ENCODE data around the gene LONP1. TPM values are rescaled to one million over a fixed set of nuclear protein-coding genes. Genes with fewer than 3 reads are reported as not detected.
"Not testable (repeated sequence)": the region's sequence is repeated elsewhere in the genome, so short reads cannot be mapped to it uniquely, and the experiment has no call there.

Gene LONP1
- total RNA-seq, 1 donor from 2014 or later, result 98.8 TPM

DNA sequence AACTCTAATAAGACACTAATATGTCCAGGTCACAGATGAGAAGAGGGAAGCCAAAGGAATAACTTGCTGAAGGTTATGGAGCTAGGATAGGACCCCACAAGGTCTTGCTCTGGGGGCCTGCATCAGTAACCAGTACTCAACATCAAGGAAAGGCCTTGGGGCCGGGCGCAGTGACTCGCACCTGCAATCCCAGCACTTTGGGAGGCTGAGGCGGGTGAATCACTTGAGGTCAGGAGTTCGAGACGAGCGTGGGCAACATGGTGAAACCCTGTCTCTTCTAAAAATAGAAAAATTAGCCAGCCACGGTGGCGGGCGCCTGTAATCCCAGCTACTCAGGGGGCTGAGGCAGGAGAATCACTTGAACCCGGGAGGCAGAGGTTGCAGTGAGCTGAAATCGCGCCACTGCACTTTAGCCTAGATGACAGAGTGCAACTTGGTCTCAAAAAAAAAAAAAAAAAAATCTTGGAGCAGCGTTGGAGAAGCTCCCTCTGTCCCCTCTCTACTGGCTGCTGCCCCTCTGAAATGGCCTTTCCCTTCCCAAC lies 1.8 kb downstream of the LONP1 start:
- ATAC-seq (ENCODE audit: poor library complexity) (no peak), DNase-seq (no peak)
- intact Hi-C loops (cut with DNase I), result no loop called here

DNA sequence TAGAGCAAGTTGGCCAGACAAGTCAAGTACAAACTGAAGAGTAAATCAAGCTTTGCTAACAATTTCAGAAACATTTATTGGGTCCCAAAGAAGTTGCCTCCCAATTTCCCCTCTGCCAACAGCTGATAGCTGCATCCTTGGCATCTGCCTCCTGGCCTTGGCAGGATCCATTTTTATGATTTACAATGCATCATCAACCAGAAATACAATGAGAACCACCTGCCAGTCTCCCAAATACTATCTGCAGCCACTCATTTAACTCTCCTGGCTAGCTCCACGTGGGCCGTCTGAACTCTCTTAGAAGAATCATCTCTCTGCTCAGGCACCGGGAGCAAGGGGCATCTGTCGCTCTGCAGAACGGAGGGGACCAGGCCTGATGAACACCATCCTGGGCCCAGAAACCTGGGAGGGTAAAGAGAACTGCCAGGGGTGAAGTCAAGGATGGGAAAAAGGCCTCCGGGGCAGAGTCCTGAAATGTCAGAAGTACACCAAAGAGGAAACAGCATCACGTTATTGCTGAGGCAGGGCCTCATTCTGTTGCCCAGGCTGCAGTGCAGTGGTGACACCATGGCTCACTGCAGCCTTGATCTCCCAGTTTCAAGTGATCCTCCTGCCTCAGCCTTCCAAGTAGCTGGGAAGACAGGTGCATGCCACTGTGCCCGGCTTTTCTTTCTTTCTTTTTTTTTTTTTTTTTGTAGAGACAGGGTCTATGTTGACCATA lies 2.6 kb downstream of the LONP1 start:
- intact Hi-C loops (cut with DNase I), result no loop called here
- ATAC-seq (ENCODE audit: poor library complexity) (no peak), DNase-seq (no peak)

DNA sequence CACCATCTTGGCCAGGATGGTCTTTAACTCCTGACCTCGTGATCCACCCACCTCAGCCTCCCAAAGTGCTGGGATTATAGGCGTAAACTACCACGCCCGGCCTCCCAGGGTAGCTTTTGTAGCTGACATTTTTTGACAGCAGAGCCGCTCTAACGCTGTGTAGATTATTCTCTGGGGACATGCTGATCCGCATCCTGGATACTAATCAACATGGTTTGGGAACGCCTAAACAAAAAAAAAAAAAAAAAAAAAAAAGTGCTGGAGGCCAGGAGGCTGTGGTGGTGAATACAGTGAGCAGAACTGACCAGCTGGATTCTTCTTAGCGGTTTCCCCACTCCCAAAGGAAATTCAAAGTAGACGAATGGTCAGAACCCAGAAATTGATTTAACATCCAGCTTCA lies 5.1 kb downstream of the LONP1 start:
- DNase-seq (no peak), ATAC-seq (ENCODE audit: poor library complexity) (no peak)
- intact Hi-C loops (cut with DNase I), result no loop called here

DNA sequence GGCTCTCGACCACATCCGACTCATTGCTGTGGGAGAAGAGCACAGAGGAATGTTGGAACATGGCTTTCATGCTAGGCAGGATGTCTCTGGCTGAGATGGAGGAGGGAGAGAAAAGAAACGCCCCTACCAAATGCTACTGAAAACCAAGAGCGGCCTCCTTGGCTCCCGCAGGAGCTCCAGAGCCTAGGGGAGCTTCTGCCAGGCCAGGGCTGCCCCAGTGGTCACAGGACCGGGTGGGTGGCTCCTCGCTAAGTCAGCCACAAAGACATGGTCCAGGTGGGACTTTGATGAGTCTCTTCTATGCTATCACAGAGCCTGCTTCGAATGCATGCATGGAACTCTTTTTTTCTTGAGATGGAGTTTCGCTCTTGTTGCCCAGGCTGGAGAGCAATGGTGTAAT lies 6.7 kb downstream of the LONP1 start:
- no peak for DNase-seq
- intact Hi-C loops (cut with DNase I), result no loop called here
- ATAC-seq (ENCODE audit: poor library complexity), result no peak

DNA sequence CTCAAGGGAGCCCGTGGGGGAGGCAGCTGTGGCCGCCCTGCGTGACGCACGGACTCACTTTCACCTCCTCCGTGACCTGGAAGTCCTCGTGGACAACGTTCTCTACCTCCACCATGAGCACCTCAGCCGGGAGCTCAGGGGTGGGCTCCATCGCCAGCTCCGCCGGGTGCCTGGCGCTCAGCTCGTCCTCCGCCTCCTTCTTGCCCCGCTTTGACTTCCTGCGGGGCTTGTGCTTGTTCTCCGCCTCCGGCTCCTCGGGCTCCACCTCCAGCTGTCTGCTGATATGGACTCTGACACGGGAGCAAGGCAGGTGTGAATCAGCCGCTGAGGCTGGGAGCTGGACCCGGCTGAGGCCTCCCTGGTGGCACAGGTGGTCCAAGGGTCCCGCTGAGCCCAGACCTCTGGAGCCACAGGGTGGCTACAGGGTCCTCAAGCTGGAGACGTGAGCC lies 8.2 kb downstream of the LONP1 start:
- ATAC-seq (ENCODE audit: poor library complexity) (no peak), DNase-seq (no peak)
- intact Hi-C loops (cut with DNase I), result no loop called here

DNA sequence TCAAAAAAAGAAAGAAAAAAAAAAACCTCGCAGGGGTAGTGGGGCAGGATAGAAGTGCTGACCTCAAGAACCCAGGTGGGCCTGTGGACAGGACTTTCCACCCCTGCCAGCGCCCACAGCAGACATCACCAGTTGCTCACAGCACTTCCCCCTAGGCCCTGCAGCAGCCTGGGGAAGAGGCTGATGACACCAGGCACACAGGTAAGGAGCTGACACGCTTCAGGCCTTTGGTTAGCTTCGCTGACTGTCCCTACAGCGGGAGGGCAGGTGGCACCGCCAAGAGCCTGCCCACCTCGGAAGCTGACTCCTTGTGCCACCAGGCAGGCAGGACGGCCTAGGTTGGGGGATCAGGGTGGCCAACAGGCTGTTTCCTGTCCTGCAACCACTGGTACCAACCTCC lies 8.9 kb downstream of the LONP1 start:
- DNase-seq (no peak), ATAC-seq (ENCODE audit: poor library complexity) (no peak)
- intact Hi-C loops (cut with DNase I), result no loop called here

DNA sequence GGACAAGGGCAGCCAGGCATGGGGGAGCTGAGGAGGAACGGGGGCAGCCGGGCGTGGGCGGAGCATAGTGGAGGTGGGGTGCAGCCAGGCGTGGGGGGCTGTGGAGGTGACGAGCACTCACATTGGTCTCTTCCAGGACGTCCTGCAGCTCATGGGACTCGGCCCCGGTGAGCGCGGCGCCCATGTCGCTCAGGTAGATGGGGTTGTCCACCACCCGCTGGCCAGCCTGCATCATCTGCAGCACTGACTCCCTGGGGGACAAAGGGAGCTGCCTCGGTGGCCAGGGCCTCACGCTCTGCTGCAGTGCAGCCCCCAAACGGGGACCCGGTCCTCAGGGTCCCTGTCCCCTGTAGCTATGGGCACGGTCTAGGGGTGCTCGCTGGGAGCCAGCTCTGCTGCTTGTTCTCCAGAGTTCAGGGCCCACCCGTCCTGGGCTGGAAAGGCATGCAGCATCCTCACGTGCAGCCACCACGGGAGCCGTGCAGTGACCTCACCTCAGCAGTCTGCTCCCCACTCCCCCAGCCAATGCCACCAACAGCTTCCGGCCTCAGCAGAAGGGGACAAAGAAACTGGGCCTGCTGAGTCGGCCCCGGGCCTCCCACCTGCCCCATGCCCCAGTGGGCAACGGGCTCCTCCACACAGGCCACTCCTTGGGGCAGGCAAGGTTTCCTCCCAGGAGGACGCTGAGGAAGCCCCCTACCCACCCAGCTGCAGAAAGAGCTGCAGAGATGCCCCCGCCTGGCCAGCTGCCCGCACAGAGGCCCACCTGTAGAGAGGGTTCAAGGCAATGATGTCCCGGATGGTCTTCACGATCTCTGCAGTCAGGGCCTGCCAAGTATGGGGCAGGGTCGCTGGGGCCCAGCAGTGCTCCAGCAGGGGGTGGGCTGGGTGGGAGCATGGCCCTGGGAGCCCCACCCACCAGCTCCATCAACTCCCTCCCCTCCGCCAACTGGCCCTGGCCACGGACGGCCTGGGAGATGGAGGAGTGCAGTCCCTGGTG lies 12.1 kb downstream of the LONP1 start:
- no peak for DNase-seq
- no peak for ATAC-seq (ENCODE audit: poor library complexity)
- intact Hi-C loops (cut with DNase I), result no loop called here

DNA sequence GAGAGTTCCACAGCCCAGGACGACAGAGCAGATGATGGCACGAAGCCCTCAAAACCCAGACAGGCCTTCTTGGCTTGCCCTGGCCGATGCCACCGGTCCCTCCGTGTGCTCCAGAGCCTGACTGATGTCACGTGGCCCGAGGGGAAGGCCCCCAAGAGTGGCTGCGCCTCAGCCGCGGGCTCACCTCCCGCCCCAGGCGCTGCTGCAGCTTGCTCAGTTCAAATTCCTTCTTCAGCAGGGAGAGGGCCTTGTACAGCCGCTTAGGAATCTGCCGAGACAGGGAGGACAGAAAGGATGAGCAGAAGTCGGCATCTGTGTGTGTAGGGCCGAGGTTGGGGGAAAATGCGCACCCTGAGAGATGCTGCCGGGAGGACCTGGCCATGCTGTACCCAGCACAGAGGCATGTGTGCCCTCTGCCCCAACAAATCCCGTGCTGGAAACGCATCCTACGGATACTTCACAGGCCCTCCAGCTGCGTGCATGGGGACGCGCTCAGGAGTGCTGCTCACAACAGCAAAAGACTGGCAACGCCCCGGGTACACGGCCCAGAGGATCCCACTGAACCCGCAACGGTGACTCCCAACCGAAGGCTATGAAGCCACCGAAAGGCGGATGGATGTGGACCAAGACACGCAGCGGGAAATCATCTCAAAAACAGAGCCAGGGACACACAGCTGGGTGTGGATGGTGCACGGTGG lies 12.9 kb downstream of the LONP1 start:
- DNase-seq, result no peak
- intact Hi-C loops (cut with DNase I), result no loop called here
- no peak for ATAC-seq (ENCODE audit: poor library complexity)

DNA sequence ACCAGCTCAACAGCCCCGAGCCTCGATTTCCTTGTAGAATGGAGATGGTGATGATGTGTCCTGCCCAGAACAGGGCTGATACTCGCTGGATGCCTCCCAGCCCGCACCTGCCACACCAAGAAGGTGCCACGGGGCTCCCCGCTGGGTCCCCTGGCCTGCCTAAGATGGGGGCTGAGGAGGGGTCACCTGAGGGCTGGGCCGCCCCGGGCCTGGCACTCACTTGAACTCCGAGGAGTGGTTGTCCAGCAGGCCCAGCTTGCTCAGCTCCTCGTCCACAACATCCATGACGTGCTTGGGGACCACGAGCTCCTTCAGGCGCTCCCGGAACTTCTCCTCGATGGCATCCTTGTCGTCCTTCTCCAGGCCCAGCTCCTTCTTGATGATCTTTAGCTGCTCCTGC lies 14.4 kb downstream of the LONP1 start:
- ATAC-seq (ENCODE audit: poor library complexity), result no peak
- intact Hi-C loops (cut with DNase I), result no loop called here
- no peak for DNase-seq

DNA sequence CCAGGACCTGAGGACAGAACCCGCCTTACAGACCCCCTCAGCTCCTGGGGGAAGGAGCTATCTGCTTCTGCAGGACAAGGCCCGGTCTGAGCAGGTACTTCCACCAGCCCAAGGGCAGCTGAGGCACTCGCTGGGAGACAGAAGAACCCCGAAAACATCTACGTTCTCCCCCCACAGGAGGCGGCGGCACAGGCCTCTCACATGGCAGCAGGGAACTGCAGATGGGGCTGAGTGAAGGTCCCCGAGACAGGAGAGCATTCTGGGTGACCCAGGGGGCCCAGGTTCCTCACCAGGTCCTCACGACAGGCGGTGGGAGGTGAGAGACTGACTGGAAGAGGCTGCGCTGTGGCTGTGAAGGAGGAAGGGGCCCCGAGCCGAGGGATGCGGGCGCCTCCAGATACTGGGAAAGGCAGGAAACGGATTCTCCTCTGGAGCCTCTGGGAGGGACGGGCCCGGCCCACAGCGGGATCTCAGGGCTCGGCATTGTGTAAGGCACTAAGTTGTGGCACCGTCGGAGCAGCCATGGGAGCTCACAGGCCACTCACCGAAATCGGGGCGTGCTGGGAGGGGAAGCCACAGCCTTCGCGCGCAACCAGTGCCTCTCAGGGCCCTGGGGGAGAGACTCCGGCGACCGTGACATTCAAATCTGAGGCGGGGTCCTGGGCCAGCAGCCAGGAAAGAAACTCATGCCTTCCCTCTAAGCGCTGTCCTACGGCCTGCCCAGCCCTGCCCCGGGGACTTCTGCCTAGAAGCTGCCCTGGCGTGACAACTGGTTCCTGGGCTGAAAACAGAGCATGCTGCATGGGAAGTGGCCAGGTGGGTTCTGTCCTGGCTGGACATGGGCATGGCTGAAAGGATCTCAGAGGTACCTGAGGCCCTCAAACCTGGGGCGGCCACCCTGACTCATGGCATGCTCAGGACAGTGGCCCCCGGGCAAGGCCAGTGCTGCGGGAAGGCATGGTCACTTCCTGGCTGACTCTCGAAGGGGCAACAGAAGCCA lies 15.8 kb downstream of the LONP1 start:
- ATAC-seq (ENCODE audit: poor library complexity) (no peak), DNase-seq (no peak)
- intact Hi-C loops (cut with DNase I), result no loop called here

DNA sequence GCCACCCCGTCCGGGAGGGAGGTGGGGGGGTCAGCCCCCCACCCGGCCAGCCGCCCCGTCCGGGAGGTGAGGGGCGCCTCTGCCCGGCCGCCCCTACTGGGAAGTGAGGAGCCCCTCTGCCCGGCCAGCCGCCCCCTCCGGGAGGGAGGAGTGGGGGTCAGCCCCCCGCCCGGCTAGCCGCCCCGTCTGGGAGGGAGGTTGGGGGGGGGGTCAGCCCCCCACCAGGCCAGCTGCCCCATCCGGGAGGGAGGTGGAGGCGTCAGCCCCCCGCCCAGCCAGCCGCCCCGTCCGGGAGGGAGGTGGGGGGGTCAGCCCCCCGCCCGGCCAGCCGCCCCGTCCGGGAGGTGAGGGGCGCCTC lies 17.9 kb downstream of the LONP1 start:
- intact Hi-C loops (cut with DNase I); ATAC-seq (ENCODE audit: poor library complexity); DNase-seq: not testable (repeated sequence)

DNA sequence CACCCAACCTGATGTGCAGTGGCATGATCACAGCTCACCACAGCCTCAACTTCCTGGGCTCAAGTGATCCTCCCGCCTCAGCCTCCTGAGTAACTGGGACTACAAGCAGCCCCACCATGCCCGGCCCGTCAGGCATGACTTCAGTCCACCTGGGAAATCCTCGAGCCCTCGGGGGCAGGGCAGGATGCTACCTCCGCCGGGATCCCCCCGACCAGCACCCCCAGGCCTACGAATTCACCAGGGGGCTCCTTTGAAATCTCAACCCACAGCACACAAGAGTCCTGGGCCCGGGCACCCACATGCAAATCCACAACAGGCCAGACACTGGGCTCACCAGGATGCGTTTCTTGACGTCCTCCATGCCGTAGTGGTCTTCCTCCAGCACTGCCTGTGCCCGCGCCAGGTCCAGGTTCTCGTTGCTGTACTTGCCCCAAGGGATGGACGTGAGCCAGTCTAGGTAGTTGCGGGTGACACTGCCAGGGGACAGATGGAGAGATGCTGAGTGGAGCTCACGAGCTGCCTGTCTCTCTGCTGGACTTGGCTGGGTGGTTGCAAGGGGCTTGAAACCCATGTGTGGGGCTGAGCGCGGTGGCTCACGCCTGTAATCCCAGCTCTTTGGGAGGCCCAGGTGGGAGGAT lies 19.4 kb downstream of the LONP1 start:
- ATAC-seq (ENCODE audit: poor library complexity) (no peak), DNase-seq (no peak)
- intact Hi-C loops (cut with DNase I), result no loop called here

DNA sequence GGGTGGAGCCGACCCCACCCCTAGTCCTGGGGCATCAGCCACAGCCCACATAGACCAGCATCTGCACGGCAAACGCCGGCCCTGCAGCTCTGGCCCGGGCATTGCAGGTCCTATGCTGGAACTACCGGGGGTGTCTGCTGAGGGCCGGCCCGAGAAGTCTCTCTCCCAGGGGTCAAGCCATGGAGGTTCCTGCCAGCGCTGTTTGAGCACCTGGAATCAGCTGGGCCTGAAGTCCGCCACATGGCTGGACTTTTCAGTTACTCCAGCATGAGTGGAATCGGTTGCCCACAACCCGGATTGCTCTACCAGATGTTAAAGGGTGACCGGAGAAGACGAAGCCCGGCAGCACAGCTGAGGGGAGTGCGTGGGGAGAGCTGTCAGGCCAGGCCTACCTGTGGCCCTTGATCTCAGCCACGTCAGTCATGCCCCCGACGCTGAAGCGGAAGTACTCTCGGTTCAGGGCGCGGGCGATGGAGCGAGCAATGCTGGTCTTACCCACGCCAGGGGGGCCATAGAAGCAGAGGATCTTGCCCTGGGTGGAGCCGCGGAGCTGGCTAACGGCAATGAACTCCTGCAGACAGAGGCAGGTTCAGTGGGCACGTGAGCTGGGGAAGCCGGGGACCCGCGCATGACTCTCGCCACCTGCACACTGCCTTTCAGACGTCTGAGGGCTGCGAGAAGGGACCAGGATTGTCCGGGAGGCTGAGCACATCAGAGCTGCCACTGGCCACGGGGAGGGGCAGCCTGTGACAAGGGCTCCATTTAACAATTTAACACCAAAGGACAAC lies 21.1 kb downstream of the LONP1 start:
- ATAC-seq (ENCODE audit: poor library complexity) (no peak), DNase-seq (no peak)
- intact Hi-C loops (cut with DNase I), result no loop called here

DNA sequence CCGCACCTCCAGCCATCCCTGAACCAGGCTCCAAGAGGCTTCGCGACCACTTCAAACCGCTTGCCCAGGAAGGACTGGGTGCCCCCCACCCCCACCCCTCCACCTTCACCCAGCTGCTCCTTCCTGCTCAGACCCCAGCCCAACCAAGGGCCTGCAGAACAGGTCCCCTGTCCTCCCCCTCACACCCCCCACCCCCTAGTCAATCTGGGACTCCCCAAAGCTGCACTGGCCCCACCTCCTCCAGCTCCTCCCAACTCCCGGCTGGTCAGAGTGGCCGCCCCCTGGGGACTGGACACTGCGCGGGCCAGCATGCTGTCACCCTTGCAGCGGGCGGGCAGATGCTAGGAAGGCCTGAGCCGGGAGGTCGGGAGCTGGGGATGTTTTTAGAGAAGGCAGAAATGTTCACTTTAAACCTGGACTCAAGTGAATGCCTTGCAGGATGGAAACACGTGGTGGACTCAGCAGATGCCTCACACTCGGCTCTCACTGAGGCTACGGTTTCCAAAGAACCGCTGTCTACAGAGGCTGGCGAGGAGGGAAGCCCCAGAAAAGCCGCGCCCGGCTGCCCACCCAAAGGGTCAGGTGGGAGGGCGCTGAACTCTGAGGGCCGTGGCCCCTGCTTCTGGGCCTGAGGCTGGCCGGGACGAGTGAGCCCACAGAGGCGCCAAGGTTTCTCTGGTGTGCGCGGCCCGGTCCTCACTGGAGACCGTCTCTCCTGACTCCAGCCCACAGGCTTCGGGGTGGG lies 21.9 kb downstream of the LONP1 start:
- no peak for DNase-seq
- intact Hi-C loops (cut with DNase I), result no loop called here
- no peak for ATAC-seq (ENCODE audit: poor library complexity)

DNA sequence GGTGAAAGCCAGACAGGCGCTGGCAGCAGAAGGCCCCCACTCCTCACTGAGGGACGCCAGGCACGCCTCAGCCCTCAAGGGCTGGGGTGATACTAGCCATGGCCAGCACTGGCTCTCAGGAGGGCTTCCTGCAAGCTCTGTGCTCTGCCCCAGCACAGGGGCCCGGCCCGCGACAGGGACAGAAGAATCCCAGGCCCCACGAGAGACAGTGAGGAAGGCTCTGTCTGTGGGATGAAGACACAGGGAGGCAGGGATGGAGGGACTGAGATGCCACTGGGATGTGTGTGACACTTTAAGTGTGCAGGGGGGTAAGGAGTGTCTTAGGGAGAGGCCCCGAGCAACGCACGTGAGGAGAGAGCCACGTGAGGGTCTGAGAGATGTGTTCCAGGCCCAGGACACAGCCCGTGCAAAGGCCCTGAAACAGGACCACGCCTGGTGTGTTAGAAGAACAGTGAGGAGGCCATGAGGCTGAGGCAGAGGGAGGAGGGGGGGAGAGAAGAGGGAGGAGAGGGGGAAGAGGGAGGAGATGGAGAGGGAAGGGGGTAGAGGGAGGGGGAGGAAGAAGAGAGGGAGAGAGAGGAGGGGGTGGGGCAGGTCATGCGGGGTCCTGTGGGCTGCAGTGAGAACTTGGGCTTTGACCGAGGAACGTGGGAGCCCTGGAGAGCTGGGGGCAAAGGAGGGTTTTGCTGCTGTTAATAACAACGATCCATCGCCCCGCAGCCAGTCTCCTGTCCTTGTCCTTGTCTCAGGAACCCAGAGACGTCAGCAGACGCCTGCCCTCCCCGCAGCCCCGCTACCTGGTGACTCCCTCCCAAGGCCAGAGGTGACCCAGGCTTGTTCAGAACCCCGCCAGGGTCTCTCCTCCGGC lies 22.7 kb downstream of the LONP1 start:
- ATAC-seq (ENCODE audit: poor library complexity) (no peak), DNase-seq (no peak)
- intact Hi-C loops (cut with DNase I), result no loop called here

Measured in Right ventricle myocardium superior (tissue), 1 donor.